Lower lobe of right lung (tissue), 2 donors: ENCODE data around the gene PLD1. TPM values are rescaled to one million over a fixed set of nuclear protein-coding genes. Genes with fewer than 3 reads are reported as not detected.

Source experiments
- ATAC-seq, 2 donors: fragments of 200-7000 bp; cut with Tn5 transposase; one replicate each; pipeline ENCODE4 v1.9.1; 2020 to 2022; ENCODE audit warnings: mild to moderate bottlenecking in 2 of 2, moderate library complexity in 2 of 2
- DNase-seq: peaks from one replicate; pipeline ENCODE4 v3.0.0-alpha.2; 2020
- H3K27ac ChIP-seq: fragments of 200-600 bp; one replicate; pipeline ENCODE4 v1.8.0; 2022
- H3K27me3 ChIP-seq: fragments of 200-600 bp; one replicate; pipeline ENCODE4 v1.8.0; 2022; ENCODE audit warnings: low read depth
- H3K36me3 ChIP-seq: fragments of 200-600 bp; one replicate; pipeline ENCODE4 v1.8.0; 2022; ENCODE audit warnings: mild to moderate bottlenecking
- H3K4me1 ChIP-seq: fragments of 200-600 bp; one replicate; pipeline ENCODE4 v1.8.0; 2022
- H3K4me3 ChIP-seq: fragments of 200-600 bp; one replicate; pipeline ENCODE4 v1.8.0; 2022; ENCODE audit warnings: mild to moderate bottlenecking
- H3K9me3 ChIP-seq: fragments of 200-600 bp; one replicate; pipeline ENCODE4 v1.8.0; 2022
- CTCF ChIP-seq: fragments of 200-600 bp; IDR thresholded peaks from one replicate; pipeline ENCODE4 v1.8.0; 2022; ENCODE audit warnings: antibody characterized with exemption, mild to moderate bottlenecking
- intact Hi-C: fragments of 100-400 bp; cut with DNase I; formaldehyde crosslinking; loops from one replicate; pipeline ENCODE4 v1.11.0; 2022
- total RNA-seq: library from RNA; stranded (reverse); fragmentation: NEBNext Ultra II Directional; extraction: Animal tissue kit (Norgen Biotek cat#: 25700); gene quantifications from one replicate; pipeline ENCODE4 v1.2.1, GENCODE V29; 2021
- donor health status: DM: no; HTN: yes; CAD: no; lungs with severe emphysema.

Gene PLD1
- total RNA-seq, 1 donor from 2014 or later = 27.7 TPM

DNA sequence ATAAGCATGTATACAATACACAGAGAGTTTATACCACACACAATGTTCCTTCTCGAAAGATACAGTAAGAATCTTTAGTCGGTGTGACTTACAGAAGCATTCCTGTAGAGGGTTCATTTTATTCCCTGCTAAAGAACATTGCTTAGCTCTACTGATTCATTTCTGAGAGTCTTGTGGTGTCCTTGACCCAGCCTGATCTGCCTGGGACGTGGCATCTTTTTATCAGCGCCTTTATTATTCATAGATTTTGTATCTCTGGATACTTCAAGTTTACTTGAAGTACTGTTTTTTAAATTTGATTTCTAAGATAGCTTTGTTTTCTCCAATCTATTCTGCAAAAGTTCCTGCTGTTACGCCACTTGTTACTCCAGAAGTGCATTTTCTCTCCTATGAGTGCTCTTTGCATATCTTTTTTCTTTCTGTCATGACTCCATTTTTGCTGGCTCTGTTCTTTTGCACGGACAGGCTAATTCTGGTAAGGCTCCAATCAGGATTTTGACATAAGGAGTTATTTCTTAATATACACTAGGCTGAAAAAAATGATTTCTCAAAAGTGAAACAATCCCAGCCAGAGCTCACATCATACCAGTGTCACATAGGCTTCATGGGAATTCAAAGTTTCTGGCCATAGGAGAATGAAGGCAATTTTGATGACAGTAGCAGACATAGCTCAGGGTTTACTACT, 235.6 kb downstream of the PLD1 start:
- no peak overlapping the region for H3K27ac ChIP-seq
- no peak for ATAC-seq
- no peak for DNase-seq
- no peak for TF ChIP-seq CTCF
- H3K9me3 ChIP-seq = no peaks in the 10 kb centered on the region
- no peaks in the 10 kb centered on the region for H3K4me1 ChIP-seq
- H3K27me3 ChIP-seq = no peaks in the 10 kb centered on the region
- H3K4me3 ChIP-seq = no peak overlapping the region
- no peaks in the 10 kb centered on the region for H3K36me3 ChIP-seq
- intact Hi-C loops = no loop called here

- H3K27me3 ChIP-seq = no peaks in the 10 kb centered on the region
- H3K27ac ChIP-seq = no peak overlapping the region
- ATAC-seq (peak; percentile 45 to 72), DNase-seq (no peak)
- no peaks in the 10 kb centered on the region for H3K9me3 ChIP-seq
- H3K4me1 ChIP-seq = peaks cover 19% of the 10 kb centered on the region
- no peaks in the 10 kb centered on the region for H3K36me3 ChIP-seq
- TF ChIP-seq CTCF = no peak
- no peak overlapping the region for H3K4me3 ChIP-seq
- intact Hi-C loops = loop anchor here (5.0 kb wide), 1 partner anchor 602 kb away; no protein-coding TSS in a partner anchor
Observed at GRCh38 chr3:171569571-171570132, 240.6 kb downstream of the PLD1 start.

- intact Hi-C loops = loop anchor here (5.0 kb wide), 1 partner anchor 601 kb away; no protein-coding TSS in a partner anchor
- DNase-seq = no peak
- no peak for ATAC-seq
- Histone ChIP-seq H3K36me3 (no peaks in the 10 kb centered on the region), H3K4me1 (peaks cover 19% of the 10 kb centered on the region), H3K27me3 (no peaks in the 10 kb centered on the region), H3K9me3 (no peaks in the 10 kb centered on the region), H3K4me3 (no peak overlapping the region), H3K27ac (no peak overlapping the region)
- TF ChIP-seq CTCF = no peak
Observed at GRCh38 chr3:171568766-171569165, 241.5 kb downstream of the PLD1 start.

DNA sequence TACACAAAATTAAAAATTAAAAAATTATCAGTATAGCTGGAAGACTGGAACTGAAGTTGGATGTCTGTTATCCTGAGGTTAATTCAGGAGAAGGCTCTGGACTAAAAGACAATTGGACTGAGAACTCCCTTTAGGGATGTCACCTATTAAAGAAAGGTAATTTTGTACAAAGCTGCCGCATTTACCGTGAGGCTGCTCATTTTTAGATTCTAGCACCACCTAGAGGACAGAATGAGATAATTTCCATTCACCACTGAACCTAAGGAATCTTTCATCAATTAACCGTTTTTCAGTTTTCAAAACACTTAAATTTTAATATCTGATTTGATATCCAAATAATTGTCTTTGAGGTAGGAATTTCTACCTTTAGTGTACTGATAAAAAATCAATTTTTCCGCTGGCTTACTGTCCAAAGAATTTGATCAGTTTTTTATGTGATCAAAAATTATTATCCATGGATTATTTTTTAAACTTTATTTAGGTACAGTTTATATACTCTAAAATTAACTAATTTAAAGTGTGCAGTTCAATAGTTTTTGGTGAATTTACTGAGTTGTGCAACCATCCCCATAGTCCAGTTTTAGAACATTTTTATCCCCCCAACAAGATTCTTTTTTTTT, 243.4 kb downstream of the PLD1 start:
- Histone ChIP-seq H3K36me3 (no peaks in the 10 kb centered on the region), H3K27me3 (no peaks in the 10 kb centered on the region), H3K27ac (no peak overlapping the region), H3K4me1 (peaks cover 19% of the 10 kb centered on the region), H3K9me3 (no peaks in the 10 kb centered on the region), H3K4me3 (no peak overlapping the region)
- ATAC-seq = peak; percentile 56 to 73
- DNase-seq = no peak
- TF ChIP-seq CTCF = peak; percentile 75
- intact Hi-C loops = loop anchor here (5.0 kb wide), 1 partner anchor 600 kb away; no protein-coding TSS in a partner anchor

DNA sequence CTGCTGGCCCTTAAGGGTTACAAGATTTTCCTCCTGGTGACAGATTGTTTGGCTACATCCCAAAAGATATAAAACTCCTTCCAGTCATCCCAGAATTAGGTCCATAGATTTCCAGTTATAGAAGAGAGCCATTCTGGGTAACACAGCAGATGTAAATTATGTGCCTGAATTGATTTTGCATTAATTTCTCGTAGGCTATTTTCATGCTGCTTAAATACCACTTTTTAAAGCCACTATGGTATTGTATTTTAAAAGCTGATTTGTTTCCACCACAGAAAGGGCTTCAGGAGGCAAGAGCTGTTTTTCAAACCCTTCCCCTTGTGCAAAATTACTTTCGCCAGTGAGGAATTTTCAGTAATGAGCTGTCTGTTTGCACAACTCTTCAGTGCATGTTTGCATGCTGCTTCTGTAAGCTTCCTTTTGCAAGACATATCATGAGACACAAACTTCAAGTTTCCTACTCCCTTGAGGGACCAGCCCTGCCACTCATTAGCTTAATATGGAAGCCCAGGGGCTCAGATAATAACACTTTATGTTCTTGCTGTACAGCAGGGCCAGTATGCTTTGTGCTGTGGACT, 244.7 kb downstream of the PLD1 start:
- H3K4me3 ChIP-seq = no peak overlapping the region
- no peaks in the 10 kb centered on the region for H3K9me3 ChIP-seq
- no peak for DNase-seq
- no peak overlapping the region for H3K27ac ChIP-seq
- peak; percentile 57 to 72 for ATAC-seq
- H3K4me1 ChIP-seq = peaks cover 19% of the 10 kb centered on the region
- intact Hi-C loops = loop anchor here (5.0 kb wide), 1 partner anchor 598 kb away; no protein-coding TSS in a partner anchor
- H3K36me3 ChIP-seq = no peaks in the 10 kb centered on the region
- TF ChIP-seq CTCF = no peak
- H3K27me3 ChIP-seq = no peaks in the 10 kb centered on the region
